ENCODE measurements around the gene PDE3A.

DNA sequence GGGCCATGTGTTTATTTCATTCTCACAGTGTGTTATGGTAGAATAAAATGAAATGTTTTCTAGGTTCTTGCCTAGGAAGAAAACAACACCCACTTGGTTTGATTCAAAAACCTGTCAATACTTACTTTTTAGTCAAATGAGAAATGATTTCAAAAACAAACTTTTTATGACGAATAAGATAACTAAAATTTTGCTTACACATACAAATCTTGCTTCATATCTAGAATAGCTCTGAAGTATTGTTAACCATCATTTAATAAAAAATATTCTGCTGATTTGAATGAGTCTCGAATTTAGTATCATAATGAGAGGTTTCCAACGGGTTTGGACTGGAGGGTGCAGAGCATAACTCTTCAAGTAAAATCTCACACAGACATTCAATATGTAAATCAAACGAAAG lies 350.0 kb downstream of the PDE3A start:
- TF ChIP-seq, protein P1, sequence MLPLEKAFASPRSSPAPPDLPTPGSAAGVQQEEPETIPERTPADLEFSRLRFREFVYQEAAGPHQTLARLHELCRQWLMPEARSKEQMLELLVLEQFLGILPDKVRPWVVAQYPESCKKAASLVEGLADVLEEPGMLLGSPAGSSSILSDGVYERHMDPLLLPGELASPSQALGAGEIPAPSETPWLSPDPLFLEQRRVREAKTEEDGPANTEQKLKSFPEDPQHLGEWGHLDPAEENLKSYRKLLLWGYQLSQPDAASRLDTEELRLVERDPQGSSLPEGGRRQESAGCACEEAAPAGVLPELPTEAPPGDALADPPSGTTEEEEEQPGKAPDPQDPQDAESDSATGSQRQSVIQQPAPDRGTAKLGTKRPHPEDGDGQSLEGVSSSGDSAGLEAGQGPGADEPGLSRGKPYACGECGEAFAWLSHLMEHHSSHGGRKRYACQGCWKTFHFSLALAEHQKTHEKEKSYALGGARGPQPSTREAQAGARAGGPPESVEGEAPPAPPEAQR (CRISPR knock-in tag; IDR thresholded peaks at IDR 0.05), result no peak
- TF ChIP-seq, protein P2, sequence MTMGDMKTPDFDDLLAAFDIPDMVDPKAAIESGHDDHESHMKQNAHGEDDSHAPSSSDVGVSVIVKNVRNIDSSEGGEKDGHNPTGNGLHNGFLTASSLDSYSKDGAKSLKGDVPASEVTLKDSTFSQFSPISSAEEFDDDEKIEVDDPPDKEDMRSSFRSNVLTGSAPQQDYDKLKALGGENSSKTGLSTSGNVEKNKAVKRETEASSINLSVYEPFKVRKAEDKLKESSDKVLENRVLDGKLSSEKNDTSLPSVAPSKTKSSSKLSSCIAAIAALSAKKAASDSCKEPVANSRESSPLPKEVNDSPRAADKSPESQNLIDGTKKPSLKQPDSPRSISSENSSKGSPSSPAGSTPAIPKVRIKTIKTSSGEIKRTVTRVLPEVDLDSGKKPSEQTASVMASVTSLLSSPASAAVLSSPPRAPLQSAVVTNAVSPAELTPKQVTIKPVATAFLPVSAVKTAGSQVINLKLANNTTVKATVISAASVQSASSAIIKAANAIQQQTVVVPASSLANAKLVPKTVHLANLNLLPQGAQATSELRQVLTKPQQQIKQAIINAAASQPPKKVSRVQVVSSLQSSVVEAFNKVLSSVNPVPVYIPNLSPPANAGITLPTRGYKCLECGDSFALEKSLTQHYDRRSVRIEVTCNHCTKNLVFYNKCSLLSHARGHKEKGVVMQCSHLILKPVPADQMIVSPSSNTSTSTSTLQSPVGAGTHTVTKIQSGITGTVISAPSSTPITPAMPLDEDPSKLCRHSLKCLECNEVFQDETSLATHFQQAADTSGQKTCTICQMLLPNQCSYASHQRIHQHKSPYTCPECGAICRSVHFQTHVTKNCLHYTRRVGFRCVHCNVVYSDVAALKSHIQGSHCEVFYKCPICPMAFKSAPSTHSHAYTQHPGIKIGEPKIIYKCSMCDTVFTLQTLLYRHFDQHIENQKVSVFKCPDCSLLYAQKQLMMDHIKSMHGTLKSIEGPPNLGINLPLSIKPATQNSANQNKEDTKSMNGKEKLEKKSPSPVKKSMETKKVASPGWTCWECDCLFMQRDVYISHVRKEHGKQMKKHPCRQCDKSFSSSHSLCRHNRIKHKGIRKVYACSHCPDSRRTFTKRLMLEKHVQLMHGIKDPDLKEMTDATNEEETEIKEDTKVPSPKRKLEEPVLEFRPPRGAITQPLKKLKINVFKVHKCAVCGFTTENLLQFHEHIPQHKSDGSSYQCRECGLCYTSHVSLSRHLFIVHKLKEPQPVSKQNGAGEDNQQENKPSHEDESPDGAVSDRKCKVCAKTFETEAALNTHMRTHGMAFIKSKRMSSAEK (CRISPR knock-in tag; IDR thresholded peaks at IDR 0.05; ENCODE audit: borderline replicate concordance), result no peak
- TF ChIP-seq CREB1 (CRISPR knock-in tag; IDR thresholded peaks at IDR 0.05), result no peak
- TF ChIP-seq, protein P3, sequence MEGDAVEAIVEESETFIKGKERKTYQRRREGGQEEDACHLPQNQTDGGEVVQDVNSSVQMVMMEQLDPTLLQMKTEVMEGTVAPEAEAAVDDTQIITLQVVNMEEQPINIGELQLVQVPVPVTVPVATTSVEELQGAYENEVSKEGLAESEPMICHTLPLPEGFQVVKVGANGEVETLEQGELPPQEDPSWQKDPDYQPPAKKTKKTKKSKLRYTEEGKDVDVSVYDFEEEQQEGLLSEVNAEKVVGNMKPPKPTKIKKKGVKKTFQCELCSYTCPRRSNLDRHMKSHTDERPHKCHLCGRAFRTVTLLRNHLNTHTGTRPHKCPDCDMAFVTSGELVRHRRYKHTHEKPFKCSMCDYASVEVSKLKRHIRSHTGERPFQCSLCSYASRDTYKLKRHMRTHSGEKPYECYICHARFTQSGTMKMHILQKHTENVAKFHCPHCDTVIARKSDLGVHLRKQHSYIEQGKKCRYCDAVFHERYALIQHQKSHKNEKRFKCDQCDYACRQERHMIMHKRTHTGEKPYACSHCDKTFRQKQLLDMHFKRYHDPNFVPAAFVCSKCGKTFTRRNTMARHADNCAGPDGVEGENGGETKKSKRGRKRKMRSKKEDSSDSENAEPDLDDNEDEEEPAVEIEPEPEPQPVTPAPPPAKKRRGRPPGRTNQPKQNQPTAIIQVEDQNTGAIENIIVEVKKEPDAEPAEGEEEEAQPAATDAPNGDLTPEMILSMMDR (IDR thresholded peaks at IDR 0.05), result no peak
- TF ChIP-seq, protein P4, sequence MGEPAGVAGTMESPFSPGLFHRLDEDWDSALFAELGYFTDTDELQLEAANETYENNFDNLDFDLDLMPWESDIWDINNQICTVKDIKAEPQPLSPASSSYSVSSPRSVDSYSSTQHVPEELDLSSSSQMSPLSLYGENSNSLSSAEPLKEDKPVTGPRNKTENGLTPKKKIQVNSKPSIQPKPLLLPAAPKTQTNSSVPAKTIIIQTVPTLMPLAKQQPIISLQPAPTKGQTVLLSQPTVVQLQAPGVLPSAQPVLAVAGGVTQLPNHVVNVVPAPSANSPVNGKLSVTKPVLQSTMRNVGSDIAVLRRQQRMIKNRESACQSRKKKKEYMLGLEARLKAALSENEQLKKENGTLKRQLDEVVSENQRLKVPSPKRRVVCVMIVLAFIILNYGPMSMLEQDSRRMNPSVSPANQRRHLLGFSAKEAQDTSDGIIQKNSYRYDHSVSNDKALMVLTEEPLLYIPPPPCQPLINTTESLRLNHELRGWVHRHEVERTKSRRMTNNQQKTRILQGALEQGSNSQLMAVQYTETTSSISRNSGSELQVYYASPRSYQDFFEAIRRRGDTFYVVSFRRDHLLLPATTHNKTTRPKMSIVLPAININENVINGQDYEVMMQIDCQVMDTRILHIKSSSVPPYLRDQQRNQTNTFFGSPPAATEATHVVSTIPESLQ (CRISPR knock-in tag; IDR thresholded peaks at IDR 0.05), result no peak
- TF ChIP-seq TEAD4 (CRISPR knock-in tag; IDR thresholded peaks at IDR 0.05), result no peak
- TF ChIP-seq PRRX2 (CRISPR knock-in tag; IDR thresholded peaks at IDR 0.05), result no peak
- no peak for TF ChIP-seq TP53 (CRISPR knock-in tag; IDR thresholded peaks at IDR 0.05)
- TF ChIP-seq HMGA2 (CRISPR knock-in tag; IDR thresholded peaks at IDR 0.05), result no peak
